Keratinocyte (primary cell): Measurements from ENCODE around the gene AVPR2.

Experiments used
- CTCF ChIP-seq, 3 experiments: IDR thresholded peaks in 1 of 3; conservative IDR thresholded peaks in 1 of 3; optimal IDR thresholded peaks in 1 of 3; 2 replicates in 2 of 3; 3 replicates in 1 of 3; pipeline versions ENCODE3 to v1.5.1; 2011; ENCODE audit warnings: low read length in 3 of 3, mild to moderate bottlenecking in 3 of 3, moderate library complexity in 2 of 3, control low read depth in 1 of 3, inconsistent platforms in 1 of 3; ENCODE audit not compliant: insufficient read depth in 2 of 3; ENCODE audit errors: extremely low read depth in 1 of 3
- EZH2 ChIP-seq: IDR thresholded peaks from one replicate; pipeline ENCODE4 v1.6.1; 2012; ENCODE audit warnings: inconsistent platforms, mild to moderate bottlenecking, low read length, moderate library complexity

- TF ChIP-seq CTCF (optimal IDR thresholded peaks at IDR 0.05 in 1 of 3, IDR thresholded peaks at IDR 0.05 in 1 of 3, conservative IDR thresholded peaks at IDR 0.05 in 1 of 3; ENCODE audit: extremely low read depth in 1 of 3, insufficient read depth in 2 of 3, low read length in 3 of 3) = no peak
- no peak for TF ChIP-seq EZH2
Measured at GRCh38 chrX:153921070-153921469, 16.6 kb downstream of the AVPR2 start.
